Peyer's patch (tissue), 4 donors: Measurements from ENCODE around the gene GDF7.
A peak's percentile ranks its signal among the peaks of the same experiment; 100 is the strongest.

Experiments used
- CTCF ChIP-seq, 6 experiments: fragments of 450-650 bp in 4 of 6; fragments of 200-600 bp in 2 of 6; sonication (generic) in 1 of 6; IDR thresholded peaks; one replicate each; pipeline ENCODE4 v1.5.1; 2017 to 2019; ENCODE audit warnings: antibody characterized with exemption in 6 of 6, mild to moderate bottlenecking in 3 of 6, moderate library complexity in 1 of 6
- POLR2A ChIP-seq, 2 donors: fragments of 450-650 bp; IDR thresholded peaks; one replicate each; pipeline ENCODE4 v1.5.1; 2017; ENCODE audit warnings: antibody characterized with exemption in 2 of 2, mild to moderate bottlenecking in 2 of 2, moderate library complexity in 2 of 2

- TF ChIP-seq CTCF (IDR thresholded peaks at IDR 0.05) (peak; percentile 18 to 91 (median 85)), POLR2A (IDR thresholded peaks at IDR 0.05) (no peak)
These were observed 31.0 kb upstream of the GDF7 start for GRCh38 chr2:20635675-20636584.
